GM12878 (cell line): Measurements from ENCODE around the gene NTRK3. TPM values are rescaled to one million over a fixed set of nuclear protein-coding genes. Genes with fewer than 3 reads are reported as not detected.

Source experiments
- ATAC-seq: fragments of 200-7000 bp; cut with Tn5 transposase; 3 replicates; pipeline ENCODE4 v1.9.1; 2020; ENCODE audit warnings: mild to moderate bottlenecking, moderate library complexity
- BruUV-seq: library from RNA; stranded (reverse); fragments of 400-500 nt; replicated peaks from 2 replicates; lab custom pipeline; 2021; lab: Mats Ljungman, UMichigan
- CTCF ChIA-PET: fragments of 300-600 bp; sonication (Branson Sonifier 250); formaldehyde crosslinking; extraction: SDS; loops from one replicate; lab custom pipeline; 2021; ENCODE audit warnings: inconsistent platforms; lab: Yijun Ruan, JAX
- POLR2A ChIA-PET: fragments of 350-600 bp; formaldehyde crosslinking; extraction: SDS; loops from one replicate; lab custom pipeline; 2021; ENCODE audit warnings: inconsistent platforms; lab: Charles Lee
- RAD21 ChIA-PET: fragments of 300-600 bp; sonication (Branson Sonifier 250); formaldehyde crosslinking; loops from one replicate; lab custom pipeline; 2023; ENCODE audit warnings: antibody characterized with exemption; ENCODE audit not compliant: unreplicated experiment; lab: Charles Lee
- SMC1A ChIA-PET: fragments of 300-600 bp; sonication (Branson Sonifier 250); formaldehyde crosslinking; loops from one replicate; lab custom pipeline; 2023; ENCODE audit not compliant: unreplicated experiment, uncharacterized antibody; lab: Charles Lee
- DNase-seq: peaks from one replicate; pipeline ENCODE4 v3.0.0-alpha.2; 2011; ENCODE audit warnings: low read depth, low spot score
- FAIRE-seq: peaks from 3 replicates; lab custom pipeline; 2011; peaks lifted over from hg19 to GRCh38; lab: Jason Lieb, UNC
- H2AFZ ChIP-seq: 2 replicates; pipeline ENCODE4 v1.6.0; 2011; ENCODE audit warnings: low read depth, low read length, control low read depth; ENCODE audit not compliant: control insufficient read depth
- H3K27ac ChIP-seq: 2 replicates; pipeline ENCODE4 v1.5.1; 2011; ENCODE audit warnings: control low read depth; ENCODE audit not compliant: control insufficient read depth, insufficient read depth
- H3K27me3 ChIP-seq, 2 experiments: replicated peaks in 1 of 2; 2 replicates each; pipeline versions ENCODE4 v1.6.0 to v1.6.1; 2011; ENCODE audit warnings: low read length in 1 of 2; ENCODE audit not compliant: control insufficient read depth in 2 of 2, insufficient read depth in 2 of 2
- H3K36me3 ChIP-seq, 2 experiments: 2 replicates each; pipeline ENCODE4 v1.5.1; 2011; ENCODE audit warnings: low read length in 1 of 2; ENCODE audit not compliant: control insufficient read depth in 2 of 2, insufficient read depth in 2 of 2
- H3K4me1 ChIP-seq: 2 replicates; pipeline ENCODE4 v1.6.1; 2011; ENCODE audit warnings: mild to moderate bottlenecking, low read length, moderate library complexity, mixed read lengths; ENCODE audit not compliant: control insufficient read depth, insufficient read depth
- H3K4me2 ChIP-seq: 2 replicates; pipeline ENCODE4 v1.6.0; 2011; ENCODE audit warnings: control low read depth; ENCODE audit not compliant: control insufficient read depth, insufficient read depth
- H3K4me3 ChIP-seq: fragments of 200-600 bp; sonication (generic); 2 replicates; pipeline ENCODE4 v1.5.1; 2016
- H3K79me2 ChIP-seq: 2 replicates; pipeline ENCODE4 v1.6.0; 2011; ENCODE audit warnings: low read length; ENCODE audit not compliant: control insufficient read depth, insufficient read depth
- H3K9ac ChIP-seq: 2 replicates; pipeline ENCODE4 v1.8.0; 2011; ENCODE audit warnings: low read length, control low read depth, mixed read lengths; ENCODE audit not compliant: control insufficient read depth, insufficient read depth
- H3K9me3 ChIP-seq: replicated peaks from 3 replicates; pipeline ENCODE4 v1.5.1; 2011; ENCODE audit warnings: mild to moderate bottlenecking, low read length; ENCODE audit not compliant: control insufficient read depth, insufficient read depth
- H4K20me1 ChIP-seq: 2 replicates; pipeline ENCODE4 v1.6.0; 2011; ENCODE audit not compliant: control insufficient read depth, insufficient read depth
- EZH2 ChIP-seq: IDR thresholded peaks from 2 replicates; pipeline ENCODE4 v1.6.1; 2012; ENCODE audit warnings: low read depth, mild to moderate bottlenecking, control low read depth, inconsistent platforms, low read length, borderline replicate concordance; ENCODE audit not compliant: control insufficient read depth
- NRF1 ChIP-seq: conservative IDR thresholded peaks from 2 replicates; pipeline ENCODE4 v1.6.1; 2011; ENCODE audit warnings: mild to moderate bottlenecking, low read depth, low read length, improper control_type of control experiment
- POLR2AphosphoS5 ChIP-seq: IDR thresholded peaks from 2 replicates; pipeline ENCODE4 v1.6.1; 2011; ENCODE audit warnings: mild to moderate bottlenecking, low read length, inconsistent platforms
- RELB ChIP-seq: fragments of 450-650 bp; IDR thresholded peaks from 2 replicates; pipeline ENCODE4 v1.6.1; 2017; ENCODE audit warnings: low read depth, mild to moderate bottlenecking, moderate library complexity
- SUPT20H ChIP-seq: IDR thresholded peaks from 2 replicates; pipeline ENCODE4 v1.6.1; 2011; ENCODE audit warnings: low read depth, mild to moderate bottlenecking, low read length, moderate library complexity, borderline replicate concordance; ENCODE audit not compliant: control insufficient read depth
- WRNIP1 ChIP-seq: IDR thresholded peaks from 2 replicates; pipeline ENCODE4 v1.6.1; 2011; ENCODE audit warnings: low read depth, low read length, improper control_type of control experiment, borderline replicate concordance
- WGBS: methylation state at CpG from one replicate; pipeline ENCODE4 v1.1.6; 2016; ENCODE audit warnings: low lambda C conversion rate; ENCODE audit not compliant: insufficient replicate concordance, insufficient coverage; ENCODE audit errors: missing lambda C conversion rate; 5-methylcytosine and 5-hydroxymethylcytosine counted together
- in situ Hi-C: fragments of 300-500 bp; cut with MboI; formaldehyde crosslinking; loops from 9 replicates; pipeline ENCODE4 v1.14.3; 2018; ENCODE audit warnings: mixed read lengths
- intact Hi-C: fragments of 100-400 bp; cut with micrococcal nuclease; formaldehyde crosslinking; loops from one replicate; pipeline ENCODE4 v1.14.2; 2022; ENCODE audit not compliant: unreplicated experiment
- polyA plus RNA-seq, 11 experiments: library from polyadenylated mRNA; depleted of rRNA in 4 of 11; unstranded in 6 of 11; stranded (reverse) in 5 of 11; fragments of >200 nt; fragmentation: Nextera tagmentation in 4 of 11; fragmentation: Illumina TruSeq in 1 of 11; extraction: Ambion mirVana in 4 of 11; extraction: Trizol in 1 of 11; gene quantifications; 1 replicate in 1 of 11; 2 replicates in 10 of 11; pipeline versions ENCODE4 v1.2.1 to v1.2.3, GENCODE V29; 2011 to 2016; ENCODE audit warnings: inconsistent platforms in 2 of 11, missing spikeins in 2 of 11, low read depth in 1 of 11
- total RNA-seq, 4 experiments: library from RNA; depleted of rRNA in 3 of 4; stranded (reverse); fragments of >200 nt in 3 of 4; fragmentation: Illumina TruSeq in 1 of 4; extraction: Trizol in 1 of 4; gene quantifications; 2 replicates each; pipeline versions ENCODE4 v1.2.1 to v1.2.3, GENCODE V29; 2013 to 2021

NTRK3 gene
- total and polyA plus RNA-seq, 10 of the 15 experiments (the other 5 are each of a cell fraction or from before 2014, with no cell fraction given) = not detected

GRCh38 chr15:88139936-88140335 is 116.6 kb downstream of the NTRK3 start (continued):
- TF ChIP-seq WRNIP1 = no peak

GRCh38 chr15:88133795-88134194 is 122.7 kb downstream of the NTRK3 start:
- 14% methylated on average over 6 of the region's 6 CpGs for WGBS
- no peak overlapping the region for H3K4me2 ChIP-seq
- TF ChIP-seq RELB (no peak), POLR2AphosphoS5 (no peak), SUPT20H (no peak), NRF1 (no peak), EZH2 (no peak)
- FAIRE-seq (no peak), DNase-seq (no peak), ATAC-seq (no peak)
- H3K4me1 ChIP-seq = no peaks in the 10 kb centered on the region
- no peaks in the 10 kb centered on the region for H3K27me3 ChIP-seq
- BruUV-seq = no TSS peak
- H3K27ac ChIP-seq = no peak overlapping the region
- H4K20me1 ChIP-seq = no peaks in the 10 kb centered on the region
- CTCF ChIA-PET = no interaction called here
- in situ Hi-C loops = no loop called here
- intact Hi-C loops = loop anchor here (5.0 kb wide), 1 partner anchor 44 kb away; no protein-coding TSS in a partner anchor
- H3K9me3 ChIP-seq = no peaks in the 10 kb centered on the region
- no peak overlapping the region for H3K9ac ChIP-seq
- no peaks in the 10 kb centered on the region for H3K36me3 ChIP-seq
- POLR2A ChIA-PET = no interaction called here
- RAD21 ChIA-PET = no interaction called here
- H2AFZ ChIP-seq = no peak overlapping the region
- no peaks in the 10 kb centered on the region for H3K79me2 ChIP-seq
- H3K4me3 ChIP-seq = no peak overlapping the region
- SMC1A ChIA-PET = no interaction called here
